Spleen (tissue), 7 donors: ENCODE results near the gene ADRA1B.

Experiments
- POLR2AphosphoS5 ChIP-seq, 3 donors: sonication (generic); formaldehyde crosslinking; IDR thresholded peaks; one replicate each; pipeline ENCODE4 v1.5.1; 2017; ENCODE audit warnings: antibody characterized with exemption in 3 of 3
- TF ChIP-seq, protein P1 (sequence below), 11 experiments: fragments of 200-600 bp in 7 of 11; fragments of 450-650 bp in 4 of 11; sonication (generic) in 4 of 11; IDR thresholded peaks in 8 of 11; conservative IDR thresholded peaks in 3 of 11; 1 replicate in 7 of 11; 2 replicates in 4 of 11; pipeline versions ENCODE4 v1.4.0 to v1.8.0; 2016 to 2021; ENCODE audit warnings: antibody characterized with exemption in 11 of 11, inconsistent platforms in 4 of 11, mild to moderate bottlenecking in 1 of 11
- donor health status: DM: no; HTN: no; CAD: no; lungs with moderate emphysema.
- donor health status: DM: no; HTN: no; CAD: no.
- donor health status: DM: no; HTN: no; CAD: no.

DNA sequence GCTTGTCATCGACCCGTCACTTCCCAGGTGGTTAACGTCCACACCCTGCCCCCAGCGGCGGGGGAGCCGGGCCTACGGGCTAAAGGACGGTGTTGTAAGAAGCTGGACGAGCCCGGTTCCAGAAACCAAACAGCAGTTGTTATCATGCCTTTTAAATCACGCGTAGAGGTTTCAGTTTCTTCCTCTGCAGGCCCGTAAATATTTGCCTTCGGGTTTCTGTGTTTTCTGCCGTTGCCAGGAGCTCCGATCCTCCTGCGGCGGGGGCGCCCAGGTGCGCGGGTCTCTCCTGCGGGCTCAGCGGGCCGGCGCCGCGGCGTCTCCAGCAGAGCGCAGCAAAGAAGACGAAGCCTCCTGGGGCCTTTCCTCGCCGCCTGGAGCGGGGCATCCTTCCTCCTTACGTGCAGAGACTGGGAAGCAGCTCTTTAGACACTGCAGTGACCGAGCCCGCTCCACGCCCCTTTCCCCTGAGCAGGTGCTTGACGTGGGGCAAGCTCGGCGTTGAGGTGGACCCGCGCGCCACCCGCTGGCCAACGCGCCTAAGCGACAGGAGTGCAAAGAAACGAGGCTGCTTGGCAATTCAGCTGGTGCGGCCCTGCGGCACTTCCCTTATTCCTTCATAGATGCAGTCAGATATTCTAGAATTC lies 70.9 kb downstream of the ADRA1B start:
- TF ChIP-seq POLR2AphosphoS5 (IDR thresholded peaks at IDR 0.05), result peak in 2 of 3 donors; percentile 55 to 74
- TF ChIP-seq, protein P1, sequence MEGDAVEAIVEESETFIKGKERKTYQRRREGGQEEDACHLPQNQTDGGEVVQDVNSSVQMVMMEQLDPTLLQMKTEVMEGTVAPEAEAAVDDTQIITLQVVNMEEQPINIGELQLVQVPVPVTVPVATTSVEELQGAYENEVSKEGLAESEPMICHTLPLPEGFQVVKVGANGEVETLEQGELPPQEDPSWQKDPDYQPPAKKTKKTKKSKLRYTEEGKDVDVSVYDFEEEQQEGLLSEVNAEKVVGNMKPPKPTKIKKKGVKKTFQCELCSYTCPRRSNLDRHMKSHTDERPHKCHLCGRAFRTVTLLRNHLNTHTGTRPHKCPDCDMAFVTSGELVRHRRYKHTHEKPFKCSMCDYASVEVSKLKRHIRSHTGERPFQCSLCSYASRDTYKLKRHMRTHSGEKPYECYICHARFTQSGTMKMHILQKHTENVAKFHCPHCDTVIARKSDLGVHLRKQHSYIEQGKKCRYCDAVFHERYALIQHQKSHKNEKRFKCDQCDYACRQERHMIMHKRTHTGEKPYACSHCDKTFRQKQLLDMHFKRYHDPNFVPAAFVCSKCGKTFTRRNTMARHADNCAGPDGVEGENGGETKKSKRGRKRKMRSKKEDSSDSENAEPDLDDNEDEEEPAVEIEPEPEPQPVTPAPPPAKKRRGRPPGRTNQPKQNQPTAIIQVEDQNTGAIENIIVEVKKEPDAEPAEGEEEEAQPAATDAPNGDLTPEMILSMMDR (IDR thresholded peaks at IDR 0.05 in 8 of 11, conservative IDR thresholded peaks at IDR 0.05 in 3 of 11), result peak; percentile 35 to 79 (median 68)
